ENCODE results near the gene IL6R.

Gene IL6R

GRCh38 chr1:154465621-154466195, 60.6 kb downstream of the IL6R start:
- no peak for TF ChIP-seq SPI1 (IDR thresholded peaks at IDR 0.05; ENCODE audit: borderline replicate concordance, low read depth)
- TF ChIP-seq, protein P1, sequence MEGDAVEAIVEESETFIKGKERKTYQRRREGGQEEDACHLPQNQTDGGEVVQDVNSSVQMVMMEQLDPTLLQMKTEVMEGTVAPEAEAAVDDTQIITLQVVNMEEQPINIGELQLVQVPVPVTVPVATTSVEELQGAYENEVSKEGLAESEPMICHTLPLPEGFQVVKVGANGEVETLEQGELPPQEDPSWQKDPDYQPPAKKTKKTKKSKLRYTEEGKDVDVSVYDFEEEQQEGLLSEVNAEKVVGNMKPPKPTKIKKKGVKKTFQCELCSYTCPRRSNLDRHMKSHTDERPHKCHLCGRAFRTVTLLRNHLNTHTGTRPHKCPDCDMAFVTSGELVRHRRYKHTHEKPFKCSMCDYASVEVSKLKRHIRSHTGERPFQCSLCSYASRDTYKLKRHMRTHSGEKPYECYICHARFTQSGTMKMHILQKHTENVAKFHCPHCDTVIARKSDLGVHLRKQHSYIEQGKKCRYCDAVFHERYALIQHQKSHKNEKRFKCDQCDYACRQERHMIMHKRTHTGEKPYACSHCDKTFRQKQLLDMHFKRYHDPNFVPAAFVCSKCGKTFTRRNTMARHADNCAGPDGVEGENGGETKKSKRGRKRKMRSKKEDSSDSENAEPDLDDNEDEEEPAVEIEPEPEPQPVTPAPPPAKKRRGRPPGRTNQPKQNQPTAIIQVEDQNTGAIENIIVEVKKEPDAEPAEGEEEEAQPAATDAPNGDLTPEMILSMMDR (IDR thresholded peaks at IDR 0.05; ENCODE audit: insufficient read depth, low read length): no peak
- TF ChIP-seq REST (IDR thresholded peaks at IDR 0.05; ENCODE audit: insufficient replicate concordance, low read depth): no peak
- TF ChIP-seq POLR2AphosphoS5 (IDR thresholded peaks at IDR 0.05; ENCODE audit: low read depth): no peak
- TF ChIP-seq GABPA (IDR thresholded peaks at IDR 0.05; ENCODE audit: low read depth): no peak
- no peaks in the 10 kb centered on the region for H3K27me3 ChIP-seq (ENCODE audit: insufficient read depth, poor library complexity, severe bottlenecking)
- H3K4me3 ChIP-seq (replicated peaks; ENCODE audit: insufficient read depth, low read length): no peak overlapping the region
- no peak for DNase-seq (ENCODE audit: low read depth in 1 of 2, low spot score in 1 of 2)
- no peak overlapping the region for H3K27ac ChIP-seq (replicated peaks)

GRCh38 chr1:154466206-154466605, 61.1 kb downstream of the IL6R start:
- no peak overlapping the region for H3K4me3 ChIP-seq (replicated peaks; ENCODE audit: insufficient read depth, low read length)
- H3K27me3 ChIP-seq (ENCODE audit: insufficient read depth, poor library complexity, severe bottlenecking): no peaks in the 10 kb centered on the region
- no peak overlapping the region for H3K27ac ChIP-seq (replicated peaks)
- TF ChIP-seq SPI1 (IDR thresholded peaks at IDR 0.05; ENCODE audit: borderline replicate concordance, low read depth) (no peak), GABPA (IDR thresholded peaks at IDR 0.05; ENCODE audit: low read depth) (no peak), REST (IDR thresholded peaks at IDR 0.05; ENCODE audit: insufficient replicate concordance, low read depth) (no peak), POLR2AphosphoS5 (IDR thresholded peaks at IDR 0.05; ENCODE audit: low read depth) (no peak)
- TF ChIP-seq, protein P1 (IDR thresholded peaks at IDR 0.05; ENCODE audit: insufficient read depth, low read length): no peak
- DNase-seq (ENCODE audit: low read depth in 1 of 2, low spot score in 1 of 2): no peak

GRCh38 chr1:154466921-154467417, 61.8 kb downstream of the IL6R start:
- TF ChIP-seq POLR2AphosphoS5 (IDR thresholded peaks at IDR 0.05; ENCODE audit: low read depth): no peak
- TF ChIP-seq GABPA (IDR thresholded peaks at IDR 0.05; ENCODE audit: low read depth): no peak
- TF ChIP-seq SPI1 (IDR thresholded peaks at IDR 0.05; ENCODE audit: borderline replicate concordance, low read depth): peak; percentile 63; the same call in 1 of the 2 replicates
- TF ChIP-seq, protein P1 (IDR thresholded peaks at IDR 0.05; ENCODE audit: insufficient read depth, low read length): no peak
- no peak for TF ChIP-seq REST (IDR thresholded peaks at IDR 0.05; ENCODE audit: insufficient replicate concordance, low read depth)
- H3K27me3 ChIP-seq (ENCODE audit: insufficient read depth, poor library complexity, severe bottlenecking): no peaks in the 10 kb centered on the region
- H3K27ac ChIP-seq (replicated peaks): no peak overlapping the region
- no peak overlapping the region for H3K4me3 ChIP-seq (replicated peaks; ENCODE audit: insufficient read depth, low read length)
- no peak for DNase-seq (ENCODE audit: low read depth in 1 of 2, low spot score in 1 of 2)
